Measurements from ENCODE around the gene TBCE. TPM values are rescaled to one million over a fixed set of nuclear protein-coding genes. Genes with fewer than 3 reads are reported as not detected.

The TBCE gene
- total and polyA plus RNA-seq, 2 donors (not counting 1 experiment from before 2014, with no cell fraction given) = 15.2 to 22.1 TPM

DNA sequence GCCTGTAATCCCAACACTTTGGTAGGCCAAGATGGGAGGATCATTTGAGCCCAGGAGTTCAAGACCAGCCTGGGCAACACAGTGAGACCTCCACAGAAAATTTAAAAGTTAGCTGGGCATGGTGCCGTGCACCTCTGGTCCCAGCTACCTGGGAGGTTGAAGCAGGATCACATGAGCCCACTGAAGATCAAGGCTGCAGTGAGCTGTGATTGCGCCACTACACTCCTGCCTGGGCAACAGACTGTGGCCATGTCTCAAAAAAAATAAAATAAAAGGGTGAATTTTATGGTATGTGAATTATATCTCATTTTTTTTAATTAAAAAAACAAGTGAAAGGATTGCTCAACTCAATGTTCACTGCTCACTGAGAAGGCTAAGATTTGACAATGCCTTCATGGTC is 48.0 kb upstream of the TBCE start:
- no peak for DNase-seq
- peaks cover 20 to 21% of the 10 kb centered on the region in 2 donors for H3K4me1 ChIP-seq (ENCODE audit: control insufficient read depth in 2 of 2, insufficient read depth in 2 of 2, low read length in 2 of 2)
- 88% methylated on average over 1 of the region's 2 CpGs for WGBS (ENCODE audit: insufficient coverage)
- no peaks in the 10 kb centered on the region for H3K27me3 Mint-ChIP-seq
- no peaks in the 10 kb centered on the region for H3K27me3 ChIP-seq (replicated peaks in 1 of 4; ENCODE audit: control extremely low read depth in 1 of 4, control insufficient read depth in 3 of 4, insufficient read depth in 4 of 4, low read length in 3 of 4)
- peaks cover 98% of the 10 kb centered on the region for H3K79me2 ChIP-seq (ENCODE audit: control insufficient read depth, insufficient read depth, low read length)
- no peak overlapping the region for H3K4me3 ChIP-seq (ENCODE audit: control extremely low read depth in 1 of 5, extremely low read depth in 1 of 5, insufficient read depth in 1 of 5, low read depth in 2 of 5, low read length in 4 of 5)
- no peak for ATAC-seq (ENCODE audit: low read depth)
- peaks cover 92% of the 10 kb centered on the region for H4K20me1 ChIP-seq (ENCODE audit: control insufficient read depth, insufficient read depth, low read length, poor library complexity, severe bottlenecking)
- TF ChIP-seq, protein P1, sequence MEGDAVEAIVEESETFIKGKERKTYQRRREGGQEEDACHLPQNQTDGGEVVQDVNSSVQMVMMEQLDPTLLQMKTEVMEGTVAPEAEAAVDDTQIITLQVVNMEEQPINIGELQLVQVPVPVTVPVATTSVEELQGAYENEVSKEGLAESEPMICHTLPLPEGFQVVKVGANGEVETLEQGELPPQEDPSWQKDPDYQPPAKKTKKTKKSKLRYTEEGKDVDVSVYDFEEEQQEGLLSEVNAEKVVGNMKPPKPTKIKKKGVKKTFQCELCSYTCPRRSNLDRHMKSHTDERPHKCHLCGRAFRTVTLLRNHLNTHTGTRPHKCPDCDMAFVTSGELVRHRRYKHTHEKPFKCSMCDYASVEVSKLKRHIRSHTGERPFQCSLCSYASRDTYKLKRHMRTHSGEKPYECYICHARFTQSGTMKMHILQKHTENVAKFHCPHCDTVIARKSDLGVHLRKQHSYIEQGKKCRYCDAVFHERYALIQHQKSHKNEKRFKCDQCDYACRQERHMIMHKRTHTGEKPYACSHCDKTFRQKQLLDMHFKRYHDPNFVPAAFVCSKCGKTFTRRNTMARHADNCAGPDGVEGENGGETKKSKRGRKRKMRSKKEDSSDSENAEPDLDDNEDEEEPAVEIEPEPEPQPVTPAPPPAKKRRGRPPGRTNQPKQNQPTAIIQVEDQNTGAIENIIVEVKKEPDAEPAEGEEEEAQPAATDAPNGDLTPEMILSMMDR (IDR thresholded peaks at IDR 0.05) = no peak
- H3K27ac Mint-ChIP-seq = no peak overlapping the region
- H3K9ac ChIP-seq (ENCODE audit: low read length) = no peak overlapping the region
- POLR2A ChIA-PET = interaction anchor here (0.6 kb wide), 1 partner anchor 208 kb away, joined by 5 read pairs; no protein-coding TSS in a partner anchor
- H3K9me3 ChIP-seq (ENCODE audit: control extremely low read depth in 1 of 3, control insufficient read depth in 2 of 3, insufficient read depth in 1 of 3, low read length in 2 of 3) = no peaks in the 10 kb centered on the region
- H3K4me2 ChIP-seq (replicated peaks; ENCODE audit: low read depth, low read length, poor library complexity, severe bottlenecking) = no peak overlapping the region
- no peak overlapping the region for H2AFZ ChIP-seq (ENCODE audit: insufficient read depth, low read depth, low read length, poor library complexity, severe bottlenecking)
- H3K4me1 Mint-ChIP-seq = peaks cover 57% of the 10 kb centered on the region
- H3K4me3 Mint-ChIP-seq = no peak overlapping the region
- H3K36me3 ChIP-seq (replicated peaks in 1 of 2; ENCODE audit: control extremely low read depth in 1 of 2, control insufficient read depth in 1 of 2, extremely low read depth in 1 of 2, insufficient read depth in 2 of 2, low read length in 1 of 2) = peaks cover 5 to 29% of the 10 kb centered on the region in 2 experiments
- intact Hi-C loops (cut with micrococcal nuclease) = no loop called here
- H3K27ac ChIP-seq (ENCODE audit: low read length in 2 of 2) = no peak overlapping the region
- CTCF ChIA-PET = no interaction called here
- no peaks in the 10 kb centered on the region for H3K9me3 Mint-ChIP-seq (ENCODE audit: insufficient read depth)

- Mint-ChIP-seq H3K27me3 (no peaks in the 10 kb centered on the region), H3K4me1 (peaks cover 58% of the 10 kb centered on the region), H3K4me3 (no peak overlapping the region), H3K27ac (peak overlapping the region; percentile 12), H3K9me3 (ENCODE audit: insufficient read depth) (no peaks in the 10 kb centered on the region)
- CTCF ChIA-PET = no interaction called here
- peaks cover 100% of the 10 kb centered on the region for H3K79me2 ChIP-seq (ENCODE audit: control insufficient read depth, insufficient read depth, low read length)
- peaks cover 19 to 31% of the 10 kb centered on the region in 2 donors for H3K4me1 ChIP-seq (ENCODE audit: control insufficient read depth in 2 of 2, insufficient read depth in 2 of 2, low read length in 2 of 2)
- no peak overlapping the region for H3K4me3 ChIP-seq (ENCODE audit: control extremely low read depth in 1 of 5, extremely low read depth in 1 of 5, insufficient read depth in 1 of 5, low read depth in 2 of 5, low read length in 4 of 5)
- DNase-seq (no peak), ATAC-seq (ENCODE audit: low read depth) (no peak)
- peak overlapping the region in 1 of 2 donors; percentile 42 for H3K27ac ChIP-seq (ENCODE audit: low read length in 2 of 2)
- H3K9me3 ChIP-seq (ENCODE audit: control extremely low read depth in 1 of 3, control insufficient read depth in 2 of 3, insufficient read depth in 1 of 3, low read length in 2 of 3) = no peaks in the 10 kb centered on the region
- POLR2A ChIA-PET = no interaction called here
- intact Hi-C loops (cut with micrococcal nuclease) = loop anchor here (10.0 kb wide), 1 partner anchor 1474 kb away; the partner anchor contains the start of gene MTR
- no peak overlapping the region for H2AFZ ChIP-seq (ENCODE audit: insufficient read depth, low read depth, low read length, poor library complexity, severe bottlenecking)
- H3K9ac ChIP-seq (ENCODE audit: low read length) = no peak overlapping the region
- H3K36me3 ChIP-seq (replicated peaks in 1 of 2; ENCODE audit: control extremely low read depth in 1 of 2, control insufficient read depth in 1 of 2, extremely low read depth in 1 of 2, insufficient read depth in 2 of 2, low read length in 1 of 2) = peaks cover 5 to 29% of the 10 kb centered on the region in 2 experiments
- WGBS (ENCODE audit: insufficient coverage) = 100% methylated on average over 2 of the region's 6 CpGs
- H4K20me1 ChIP-seq (ENCODE audit: control insufficient read depth, insufficient read depth, low read length, poor library complexity, severe bottlenecking) = peaks cover 91% of the 10 kb centered on the region
- H3K4me2 ChIP-seq (replicated peaks; ENCODE audit: low read depth, low read length, poor library complexity, severe bottlenecking) = no peak overlapping the region
- no peak for TF ChIP-seq EZH2 (IDR thresholded peaks at IDR 0.05; ENCODE audit: borderline replicate concordance, insufficient read depth, low read depth, low read length, poor library complexity, severe bottlenecking)
- TF ChIP-seq, protein P1 (IDR thresholded peaks at IDR 0.05) = no peak
- no peaks in the 10 kb centered on the region for H3K27me3 ChIP-seq (replicated peaks in 1 of 4; ENCODE audit: control extremely low read depth in 1 of 4, control insufficient read depth in 3 of 4, insufficient read depth in 4 of 4, low read length in 3 of 4)
These were observed 46.6 kb upstream of the TBCE start for GRCh38 chr1:235320521-235321179.

Measured in B cell (primary cell).